GM19328 (cell line): ENCODE data around the gene MYL12A.
"Not testable (repeated sequence)": the region's sequence is repeated elsewhere in the genome, so short reads cannot be mapped to it uniquely, and the experiment has no call there.

ENCODE experiments used
- ATAC-seq: cut with Tn5 transposase; IDR thresholded peaks from one replicate; pipeline ENCODE4 v1.9.1; 2021; ENCODE audit warnings: mild to moderate bottlenecking, moderate library complexity; ENCODE audit not compliant: unreplicated experiment

The MYL12A gene

GRCh38 chr18:3252843-3253242, 5.2 kb downstream of the MYL12A start:
- ATAC-seq: no peak

- ATAC-seq: no peak
Observed at GRCh38 chr18:3254725-3255124, 7.1 kb downstream of the MYL12A start.

GRCh38 chr18:3255611-3256165, 8.1 kb downstream of the MYL12A start:
- no peak for ATAC-seq

GRCh38 chr18:3256693-3257626, 9.4 kb downstream of the MYL12A start:
- no peak for ATAC-seq

- ATAC-seq: no peak
Observed at GRCh38 chr18:3257627-3258120, 10.1 kb downstream of the MYL12A start.

- no peak for ATAC-seq
Observed at GRCh38 chr18:3260995-3261372, 13.4 kb downstream of the MYL12A start.

- peak; percentile 79 for ATAC-seq
Observed at GRCh38 chr18:3261373-3262233, 14.0 kb downstream of the MYL12A start, which contains the start of gene MYL12B. MYL12B (plus strand) TSS chr18:3262133; CDS start chr18:3272899, 10,766 bp downstream.

- peak; percentile 33 for ATAC-seq
Observed at GRCh38 chr18:3262234-3263131, 14.9 kb downstream of the MYL12A start.

- no peak for ATAC-seq
Observed at GRCh38 chr18:3263132-3263700, 15.6 kb downstream of the MYL12A start.

GRCh38 chr18:3264362-3264761, 16.8 kb downstream of the MYL12A start:
- ATAC-seq: no peak

- no peak for ATAC-seq
Observed at GRCh38 chr18:3265564-3266033, 18.0 kb downstream of the MYL12A start.

- no peak for ATAC-seq
Observed at GRCh38 chr18:3266062-3266608, 18.5 kb downstream of the MYL12A start.

- ATAC-seq: no peak
Observed at GRCh38 chr18:3268306-3268705, 20.7 kb downstream of the MYL12A start.

- no peak for ATAC-seq
Observed at GRCh38 chr18:3269241-3269913, 21.8 kb downstream of the MYL12A start.

- ATAC-seq: no peak
Observed at GRCh38 chr18:3269914-3270299, 22.3 kb downstream of the MYL12A start.

GRCh38 chr18:3273042-3273441, 25.4 kb downstream of the MYL12A start:
- ATAC-seq: no peak

- not testable (repeated sequence) for ATAC-seq
Observed at GRCh38 chr18:3277643-3278213, 30.1 kb downstream of the MYL12A start.
